NCI-H1436 (cell line): ENCODE measurements around the gene HOXD12.

Source experiments
- DNase-seq: peaks from one replicate; lab custom pipeline; 2025; lab: John Stamatoyannopoulos, UW

HOXD12 gene, protein sequence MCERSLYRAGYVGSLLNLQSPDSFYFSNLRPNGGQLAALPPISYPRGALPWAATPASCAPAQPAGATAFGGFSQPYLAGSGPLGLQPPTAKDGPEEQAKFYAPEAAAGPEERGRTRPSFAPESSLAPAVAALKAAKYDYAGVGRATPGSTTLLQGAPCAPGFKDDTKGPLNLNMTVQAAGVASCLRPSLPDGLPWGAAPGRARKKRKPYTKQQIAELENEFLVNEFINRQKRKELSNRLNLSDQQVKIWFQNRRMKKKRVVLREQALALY

GRCh38 chr2:176099728-176100546, at the start of gene HOXD12:
Gene HOXD12 (plus strand): TSS chr2:176099795. CDS start chr2:176099802, 7 bp downstream.
- DNase-seq, result no peak

DNA sequence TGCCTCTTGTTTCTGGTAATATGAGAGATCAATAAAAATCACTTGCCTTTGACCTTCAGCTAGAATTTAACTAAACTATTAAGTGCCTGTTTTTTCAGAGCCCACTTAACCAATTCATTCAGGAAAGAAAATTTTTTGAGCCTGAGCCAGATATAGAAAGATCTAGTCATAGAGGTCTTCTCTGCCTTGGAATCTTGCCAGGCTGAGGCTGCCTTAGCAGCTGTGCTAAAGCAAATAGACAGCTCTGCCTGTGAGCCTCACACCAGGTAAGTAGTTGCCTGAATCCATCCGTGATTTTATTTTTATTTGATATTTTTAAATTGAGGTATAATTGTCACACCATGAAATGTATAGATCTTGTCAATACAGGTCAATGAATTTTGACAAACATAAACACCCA, 43.2 kb upstream of the HOXD12 start:
- peak; percentile 74 for DNase-seq

DNA sequence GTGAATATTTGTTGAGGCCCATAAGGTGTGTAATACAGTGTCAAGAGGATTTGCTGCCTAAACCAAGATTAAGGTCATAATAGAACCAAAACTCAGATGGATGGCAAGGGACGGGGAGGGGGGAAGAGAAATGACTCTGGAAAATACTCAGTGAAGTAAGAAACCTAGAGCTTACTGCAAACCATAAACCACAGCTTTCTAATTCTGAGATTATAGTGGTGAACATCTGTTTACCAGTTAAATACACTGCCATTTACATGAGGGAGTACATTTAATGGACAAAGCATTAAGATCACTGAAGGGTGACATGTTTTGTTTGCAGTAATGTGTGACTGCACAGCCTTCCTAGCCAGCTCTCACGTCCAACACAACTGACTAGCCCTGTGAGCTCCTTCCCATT, 35.6 kb upstream of the HOXD12 start:
- DNase-seq, result no peak

- no peak for DNase-seq
Measured at GRCh38 chr2:176066645-176067588, 32.7 kb upstream of the HOXD12 start.

- DNase-seq, result no peak
Measured at GRCh38 chr2:176067589-176068418, 31.8 kb upstream of the HOXD12 start.

GRCh38 chr2:176068419-176068832, 31.2 kb upstream of the HOXD12 start:
- no peak for DNase-seq

- DNase-seq, result no peak
Measured at GRCh38 chr2:176071330-176072291, 28.0 kb upstream of the HOXD12 start.

- DNase-seq, result no peak
Measured at GRCh38 chr2:176072292-176072669, 27.3 kb upstream of the HOXD12 start.

DNA sequence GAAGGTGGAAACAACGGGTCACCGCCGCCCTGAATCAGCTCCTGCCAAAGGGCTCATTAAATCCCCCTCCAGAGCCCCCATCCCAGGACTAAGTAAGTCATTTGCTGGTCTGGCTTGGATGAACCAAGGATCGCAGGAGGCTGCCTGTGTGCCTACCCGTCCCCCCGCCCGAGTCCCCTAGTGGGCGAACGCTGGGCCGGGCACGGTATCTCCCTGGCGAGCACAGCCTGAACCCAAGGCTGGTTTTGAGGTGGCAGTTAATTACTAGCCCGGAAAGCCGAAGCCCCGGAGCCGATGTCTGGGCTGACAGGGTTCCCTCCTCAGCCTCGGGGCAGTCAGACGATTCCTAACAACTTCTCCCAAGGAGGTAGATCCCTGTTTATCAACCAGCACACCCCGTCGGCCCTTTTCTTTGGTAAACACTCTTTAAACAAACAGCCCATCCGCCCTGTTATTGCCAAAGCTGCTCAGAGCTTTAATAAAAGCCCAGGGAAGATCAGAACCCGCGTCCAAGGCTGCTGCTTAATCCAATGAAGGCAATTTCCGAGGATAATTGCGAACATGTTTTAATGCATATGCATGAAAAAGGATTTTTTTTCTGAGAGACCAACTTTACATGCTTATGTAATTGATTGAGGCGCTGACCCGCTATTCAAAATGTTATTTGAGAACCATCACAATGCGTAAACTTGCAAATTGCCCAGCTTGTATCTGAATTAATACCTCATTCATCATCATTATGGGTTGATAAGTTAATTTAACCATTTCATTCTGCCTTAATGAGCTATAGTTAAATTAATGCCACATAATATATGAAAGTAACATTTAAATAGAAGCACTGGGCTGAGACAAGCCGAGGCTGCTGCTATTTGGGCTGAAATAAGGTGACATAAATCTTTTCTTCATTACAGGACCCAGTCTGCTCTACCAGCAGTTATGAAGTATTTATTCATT, 26.4 kb upstream of the HOXD12 start:
- no peak for DNase-seq

DNA sequence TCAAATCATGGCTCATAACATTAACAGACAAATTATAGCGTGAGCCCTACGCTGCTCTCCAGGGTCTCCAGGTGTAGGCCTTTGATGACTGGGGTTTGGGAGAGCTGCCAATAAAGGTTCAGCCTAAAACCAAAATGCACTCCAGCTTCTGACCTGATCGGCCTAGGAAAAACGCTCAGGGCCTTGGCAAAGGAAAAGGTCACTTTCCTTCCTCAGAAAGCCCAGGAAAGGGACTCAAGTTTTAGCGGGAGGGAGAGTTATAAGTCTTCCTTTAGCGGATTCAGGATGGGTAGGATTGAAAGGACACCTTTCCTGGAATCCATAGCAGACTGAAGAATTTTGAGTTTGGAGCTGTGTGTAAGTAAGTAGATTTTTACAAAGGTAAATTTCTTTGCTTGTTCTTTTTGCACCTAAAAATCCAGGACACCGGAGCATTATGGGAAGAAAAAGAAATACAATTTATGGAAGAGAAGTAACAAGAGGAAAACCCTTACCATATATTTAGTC, 24.6 kb upstream of the HOXD12 start:
- DNase-seq, result no peak

GRCh38 chr2:176075481-176075880, 24.1 kb upstream of the HOXD12 start:
- DNase-seq, result no peak

- DNase-seq, result no peak
Measured at GRCh38 chr2:176076063-176076462, 23.5 kb upstream of the HOXD12 start.

DNA sequence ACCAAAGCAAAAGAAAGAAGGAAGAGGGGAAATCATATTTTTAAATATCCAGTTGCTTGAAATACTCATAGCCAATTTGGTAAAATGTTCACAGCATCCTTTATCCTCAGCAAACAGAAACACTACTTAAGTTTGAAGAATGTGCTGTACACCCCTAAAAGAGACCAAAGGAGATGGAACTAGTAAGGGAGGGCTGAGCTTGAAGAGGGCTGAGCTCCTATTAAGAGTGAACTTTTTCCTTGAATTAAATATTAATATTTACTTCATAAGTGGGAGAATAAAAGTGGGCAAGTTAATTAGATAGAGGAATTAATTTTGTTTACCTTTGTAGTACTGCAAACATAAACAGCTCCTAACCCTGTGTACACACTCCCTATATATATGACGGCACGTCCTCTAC, 22.8 kb upstream of the HOXD12 start:
- no peak for DNase-seq

DNA sequence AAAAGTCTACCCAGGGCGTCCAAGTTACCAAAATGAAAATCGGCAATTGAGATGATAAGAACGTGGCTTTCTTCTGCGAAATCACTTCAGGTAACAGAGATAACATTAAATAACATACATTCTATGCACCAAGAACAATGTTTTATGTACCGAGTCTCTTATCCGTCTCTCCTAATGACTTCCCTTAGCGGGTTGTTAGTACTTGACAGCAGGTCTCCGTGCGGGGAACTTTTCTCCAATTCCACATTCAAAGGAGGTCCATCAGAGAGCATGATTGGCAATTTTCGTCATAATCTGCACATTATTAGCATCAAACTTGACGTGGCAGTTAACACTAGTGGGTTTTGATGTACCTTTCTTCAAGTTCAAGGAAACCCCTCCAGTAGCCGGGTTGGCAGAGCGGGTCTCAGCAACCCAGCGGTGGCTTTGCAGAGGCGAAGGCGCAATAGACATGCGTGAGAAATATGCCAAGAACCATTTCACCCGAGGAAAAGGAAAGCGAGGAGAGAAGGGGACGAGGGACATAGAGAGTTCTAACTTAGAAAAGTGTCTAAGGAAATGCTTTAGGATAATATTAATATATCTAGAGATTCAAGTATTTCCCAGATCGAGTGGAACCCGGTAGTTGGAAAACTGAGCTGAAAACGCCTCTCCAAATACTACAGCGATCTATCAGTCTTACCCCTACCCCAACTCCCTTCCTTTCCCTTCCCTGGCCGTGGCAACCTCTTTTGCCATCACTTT, 20.9 kb upstream of the HOXD12 start:
- DNase-seq, result no peak

- no peak for DNase-seq
Measured at GRCh38 chr2:176079285-176079830, 20.2 kb upstream of the HOXD12 start.

GRCh38 chr2:176079831-176080539, 19.6 kb upstream of the HOXD12 start:
- DNase-seq, result no peak
